NCI-H2171 treated with DMSO at 0.1 percent for 48 hours (cell line): ENCODE results near the gene ACOX2.

ENCODE experiments used
- DNase-seq: peaks from one replicate; lab custom pipeline; 2025; lab: John Stamatoyannopoulos, UW

ACOX2 gene

DNA sequence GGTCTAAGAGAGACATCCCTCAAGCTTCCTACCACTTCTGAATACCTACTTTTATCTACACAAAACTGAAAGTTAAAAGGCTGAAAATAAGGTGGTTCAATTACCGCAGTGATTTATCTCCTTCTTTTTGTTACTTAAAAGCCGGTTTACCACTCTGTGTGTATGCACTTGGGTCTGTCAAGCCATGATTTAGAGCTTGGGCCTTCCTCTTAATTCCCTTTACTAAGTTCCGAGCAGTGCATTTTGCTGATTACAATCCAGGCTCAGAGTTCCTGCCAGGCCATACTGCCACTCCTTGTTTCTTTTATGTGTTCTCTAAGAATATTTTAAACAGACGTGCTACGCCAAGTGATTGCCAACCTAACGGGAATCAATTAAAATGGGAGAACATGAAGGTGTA lies 28.6 kb downstream of the ACOX2 start:
- DNase-seq = no peak

DNA sequence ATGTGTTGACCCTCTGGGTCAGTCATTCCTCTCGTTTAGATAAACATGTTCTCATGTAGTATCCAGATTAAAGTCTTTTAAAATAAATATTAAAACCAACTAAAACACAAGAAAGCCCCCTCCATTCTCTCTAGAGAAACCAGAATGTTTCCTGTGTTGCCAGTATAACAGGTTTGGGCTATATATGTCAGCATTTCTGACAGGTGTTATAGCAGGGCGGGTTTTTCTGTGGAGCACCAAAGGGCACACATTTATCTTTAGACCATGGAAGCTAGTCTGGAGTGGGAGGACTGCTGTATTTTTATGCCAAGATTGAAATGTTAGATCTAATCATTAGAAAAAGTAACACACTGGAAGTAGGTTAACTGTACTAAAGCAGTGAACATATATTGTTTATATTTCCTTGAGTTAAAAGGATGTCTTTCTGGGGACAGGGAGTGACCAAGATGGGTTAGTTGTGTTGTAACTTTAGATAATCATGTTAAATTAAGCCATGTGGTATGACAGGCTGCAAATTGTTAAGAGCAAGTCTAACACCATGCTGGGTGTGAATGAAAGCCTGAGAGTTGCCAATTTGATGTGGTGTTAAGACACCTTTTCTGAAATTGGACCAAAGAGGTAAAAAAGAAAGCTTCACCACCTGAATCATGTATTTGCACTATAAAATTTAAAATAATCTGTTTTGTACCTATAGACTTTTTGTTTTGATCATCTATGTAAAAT lies 29.5 kb downstream of the ACOX2 start:
- no peak for DNase-seq

DNA sequence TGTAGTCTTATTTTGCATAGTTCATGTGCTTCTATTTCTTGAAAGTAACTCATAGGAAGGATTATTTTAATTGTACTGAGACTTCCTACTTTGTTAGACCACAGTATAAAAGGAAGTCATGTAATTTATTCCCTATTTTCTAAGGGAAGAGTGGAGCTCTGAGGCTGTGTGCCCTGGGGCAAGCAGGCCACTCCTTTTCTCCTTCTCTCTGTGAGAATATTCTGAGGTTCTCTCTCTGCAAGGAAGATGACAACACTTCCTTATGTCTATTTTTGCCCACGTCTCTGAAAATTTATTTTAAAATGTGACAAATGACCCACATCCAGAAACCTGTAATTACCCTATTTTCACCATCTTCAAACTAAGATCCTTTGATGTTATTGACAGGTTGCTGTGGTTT lies 34.1 kb downstream of the ACOX2 start:
- DNase-seq = no peak

DNA sequence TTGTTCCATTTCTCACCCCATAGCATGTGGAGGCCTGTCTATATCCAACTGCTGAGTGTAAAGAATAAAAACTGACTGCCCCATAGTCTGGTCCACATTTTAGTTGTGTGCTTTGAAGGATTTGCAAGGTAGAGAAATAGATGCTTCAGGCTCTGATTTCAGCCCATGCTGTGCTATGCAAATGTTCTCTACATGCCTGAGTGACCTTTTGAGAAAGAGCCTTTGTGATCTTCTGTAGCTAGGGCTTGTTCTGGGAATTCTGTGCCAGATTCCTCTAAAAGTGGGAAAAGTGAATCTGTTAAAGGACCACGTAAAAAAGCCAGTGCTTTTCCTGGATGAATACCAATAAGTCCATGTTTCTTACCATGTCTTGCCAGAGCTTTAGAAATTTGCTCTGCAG lies 39.9 kb downstream of the ACOX2 start:
- peak; percentile 50 for DNase-seq

DNA sequence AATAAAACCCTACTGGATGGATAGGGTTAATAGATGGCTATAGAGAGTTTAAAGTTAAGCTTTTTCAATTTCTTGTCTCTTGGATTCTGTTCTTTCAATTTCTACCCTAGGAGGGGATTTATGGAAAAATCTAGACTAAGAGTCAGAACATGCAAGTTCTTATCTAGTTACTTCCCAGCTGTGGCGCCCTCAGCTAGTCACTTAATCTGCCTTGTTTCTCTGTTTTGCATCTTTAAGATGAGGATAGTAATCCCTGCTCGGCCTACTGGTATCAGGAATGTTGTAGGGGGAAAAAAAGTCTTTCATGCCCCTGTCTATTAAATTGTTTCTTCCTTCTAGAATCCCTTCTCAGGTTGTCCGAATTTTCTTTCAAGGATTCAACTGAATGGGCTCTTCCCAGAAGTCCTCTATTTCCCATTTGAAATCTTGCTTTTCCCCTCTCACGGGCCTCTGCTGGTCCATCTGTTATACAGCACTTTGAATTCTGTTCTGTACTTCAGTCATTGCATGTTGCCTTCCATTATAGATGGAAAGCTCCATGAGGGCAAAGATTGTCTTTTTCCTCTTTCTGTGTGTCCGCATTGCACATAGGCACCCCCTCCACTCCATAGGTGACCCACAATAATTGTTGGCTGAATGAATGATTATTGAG lies 40.7 kb downstream of the ACOX2 start:
- DNase-seq = peak; percentile 9

DNA sequence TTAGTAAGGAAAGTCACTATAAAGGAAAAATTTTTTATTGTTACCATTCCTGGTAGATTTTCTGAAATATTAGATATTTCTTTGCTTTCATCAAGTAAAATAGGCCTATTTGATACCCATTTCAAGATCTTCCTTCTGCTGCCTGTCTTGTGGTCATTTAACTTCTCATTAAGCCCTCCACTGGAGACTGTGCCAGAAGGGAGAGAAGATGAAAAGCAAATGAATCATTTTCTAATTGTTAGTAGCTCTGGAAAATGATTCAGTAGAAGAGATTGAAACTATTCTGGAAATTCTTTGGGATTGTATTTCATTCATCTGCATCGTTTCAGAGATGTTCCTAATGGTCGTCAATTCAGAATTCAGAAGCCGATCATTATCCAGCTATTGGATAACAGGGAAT lies 41.9 kb downstream of the ACOX2 start:
- no peak for DNase-seq

DNA sequence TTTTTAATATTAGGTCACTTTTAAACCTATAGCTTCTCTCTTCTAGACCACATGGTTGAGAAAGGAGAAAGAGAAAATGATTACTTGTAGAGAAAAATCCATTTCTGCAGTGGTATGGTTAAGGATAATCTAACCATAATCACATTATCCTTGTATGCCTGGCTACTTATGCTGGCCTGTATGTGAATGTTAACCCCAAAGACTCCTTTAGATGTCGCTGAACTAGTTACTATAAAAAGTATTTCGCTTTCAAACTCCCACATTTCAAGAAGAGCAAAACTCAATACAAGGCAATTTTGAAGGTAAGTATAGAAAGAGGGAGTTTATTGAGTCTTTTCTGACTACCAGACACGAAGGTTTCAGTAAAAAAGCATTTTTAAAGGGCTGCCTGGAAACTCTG lies 42.9 kb downstream of the ACOX2 start:
- DNase-seq = no peak

DNA sequence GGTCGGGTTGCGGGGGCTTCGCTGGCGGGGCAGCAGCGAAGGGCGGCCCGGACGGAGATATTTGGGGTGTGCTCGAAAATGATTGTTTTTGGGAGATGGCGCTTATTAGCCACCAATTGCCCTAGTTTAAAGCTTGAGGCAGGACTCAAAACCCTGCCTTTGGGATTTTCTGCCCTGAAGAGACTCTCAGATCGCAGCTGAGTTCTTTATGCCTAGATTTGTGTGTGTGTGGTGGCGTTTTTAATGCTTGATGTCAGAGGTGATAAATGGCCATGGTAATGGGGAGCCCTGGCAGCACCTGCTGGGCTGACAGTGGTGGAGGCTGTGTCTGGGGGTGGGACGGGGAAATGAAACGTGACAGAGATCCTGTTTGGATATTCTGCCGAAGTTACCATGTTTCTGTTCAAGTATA lies 44.5 kb downstream of the ACOX2 start:
- DNase-seq = no peak

DNA sequence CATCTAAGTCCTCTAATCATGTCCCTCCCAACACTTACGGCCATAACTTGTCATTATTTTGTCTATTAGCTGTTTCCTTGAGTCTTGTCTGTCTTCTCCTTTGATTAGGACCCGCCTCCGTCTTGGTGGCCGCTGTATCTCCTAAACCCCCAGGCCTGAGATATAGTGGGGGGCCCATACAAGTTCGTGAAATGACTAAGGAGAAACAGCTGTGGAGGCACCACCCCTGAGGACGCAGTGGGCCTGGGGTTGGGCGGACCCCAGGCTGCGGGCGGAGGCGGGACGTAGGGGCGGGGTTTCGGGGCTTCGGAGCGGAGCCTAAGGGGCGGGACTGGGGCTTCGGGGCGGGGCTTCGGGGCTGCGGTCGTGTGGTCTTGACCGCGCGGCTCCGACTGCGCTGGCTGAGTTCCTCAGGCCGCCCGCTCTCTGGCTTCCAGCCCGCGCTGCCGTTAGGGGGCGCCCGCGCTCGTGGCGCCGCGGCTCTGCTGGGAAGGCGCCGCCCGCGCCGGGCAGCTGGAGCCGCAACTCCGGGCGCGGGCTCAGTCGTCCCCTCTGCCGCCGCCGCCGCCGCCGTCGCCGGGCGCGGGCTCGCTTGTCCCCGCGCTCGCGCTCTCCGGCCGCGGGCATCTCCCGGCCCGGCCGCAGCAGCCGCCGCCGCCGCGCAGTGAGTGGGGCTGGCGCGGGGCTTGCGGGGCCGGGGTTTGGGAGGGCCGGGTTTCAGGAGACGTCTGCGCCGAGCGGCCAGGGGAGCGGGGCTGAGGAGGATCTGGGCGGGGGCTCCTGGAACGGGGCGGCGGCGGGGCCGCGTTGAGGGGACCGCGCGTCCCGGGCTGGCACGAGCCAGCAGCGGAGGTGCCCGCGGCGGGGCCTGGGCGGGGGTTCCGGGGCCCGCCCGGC lies 45.2 kb downstream of the ACOX2 start, which contains the start of gene KCTD6:
Gene KCTD6, plus strand, starts transcription at position 591 of the 897 bp plus-strand sequence. CDS start 6,660 bp downstream, outside the sequence.
- peak; percentile 71 for DNase-seq

DNA sequence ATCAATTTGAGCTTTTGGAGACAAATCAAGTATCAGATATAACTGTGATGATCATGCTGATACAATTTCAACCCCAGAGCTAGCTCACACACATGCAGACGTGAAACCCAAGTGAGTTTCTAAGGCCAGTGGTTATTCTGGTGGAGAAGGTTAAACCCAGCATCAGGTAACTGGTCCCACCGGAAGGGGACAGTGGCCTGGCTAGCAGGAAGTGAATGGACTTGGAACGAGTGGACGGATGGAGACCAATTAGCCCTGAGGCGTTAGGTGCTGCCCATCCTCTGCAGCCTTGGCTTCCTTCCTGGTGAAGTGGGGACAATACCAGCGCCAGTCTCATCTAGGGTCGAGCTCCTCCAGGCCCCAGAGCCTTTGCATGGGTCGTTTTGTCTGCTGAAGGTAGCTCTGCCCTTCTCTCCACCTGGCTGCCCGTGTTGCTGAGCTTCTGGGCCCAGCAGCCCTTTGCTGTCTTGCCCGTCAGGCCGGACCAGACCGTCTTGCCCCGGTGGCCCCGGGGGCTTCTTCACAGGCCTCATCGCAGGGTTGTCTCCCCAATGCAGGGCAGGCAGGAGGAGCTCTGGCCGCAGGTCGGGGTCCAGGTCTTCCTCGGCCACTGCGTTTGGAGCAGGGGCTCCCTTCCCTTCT lies 46.0 kb downstream of the ACOX2 start:
- DNase-seq = no peak

DNA sequence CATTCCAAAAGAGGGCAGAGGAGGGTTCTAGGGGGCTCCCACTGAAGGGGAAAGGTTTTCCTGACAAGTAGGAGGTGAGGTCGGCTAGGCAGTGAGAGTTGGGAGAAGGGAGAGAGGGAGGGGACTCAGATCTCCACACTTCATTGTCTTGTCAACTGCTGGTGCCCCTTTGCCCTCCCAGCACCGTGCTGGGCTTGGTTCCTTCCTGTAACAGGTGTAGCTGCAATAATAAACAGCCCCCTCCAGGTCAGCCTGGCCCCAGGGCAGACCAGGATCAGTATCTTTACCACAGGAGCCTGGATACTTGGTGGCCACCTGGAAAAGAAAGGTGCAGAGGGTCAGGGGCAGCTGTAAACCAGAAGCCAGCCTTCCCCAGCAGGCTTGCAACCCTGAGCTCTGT lies 48.0 kb downstream of the ACOX2 start:
- no peak for DNase-seq

DNA sequence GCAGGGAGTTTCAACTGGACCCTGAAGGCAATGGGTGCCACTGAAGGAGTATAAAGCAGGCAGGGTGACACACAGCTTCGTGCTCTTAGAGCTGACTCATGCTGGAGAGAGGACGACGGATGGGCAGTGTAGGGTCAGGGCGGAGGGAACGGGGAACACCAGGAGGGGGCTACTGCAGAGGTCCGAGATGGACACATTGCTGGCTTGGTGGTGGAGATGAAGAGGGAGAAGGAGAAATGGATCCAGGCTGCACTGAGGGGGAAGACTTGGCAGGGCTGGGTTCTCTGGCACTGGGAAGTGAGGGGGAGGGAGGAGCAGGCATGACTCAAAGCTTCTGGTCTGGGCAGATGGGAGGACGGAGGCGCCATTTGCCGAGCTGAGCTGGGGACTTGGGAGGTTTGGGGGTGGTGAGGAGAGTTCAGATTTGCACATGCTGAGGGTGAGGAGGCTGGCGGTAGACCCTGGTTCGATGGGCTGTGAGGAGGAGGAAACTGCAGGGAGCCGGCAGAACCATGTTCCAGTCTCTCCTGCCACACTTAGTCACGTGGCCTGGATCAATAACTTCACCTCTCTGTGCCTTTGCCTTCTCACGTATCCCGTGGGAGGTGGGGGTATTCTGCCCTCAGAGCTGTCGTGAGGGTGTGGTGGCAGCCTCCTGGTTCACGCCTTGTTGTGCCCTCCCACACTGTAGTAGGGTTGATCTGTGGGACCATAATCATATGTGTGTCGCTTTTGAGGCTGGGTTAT lies 49.7 kb downstream of the ACOX2 start:
- DNase-seq = no peak

DNA sequence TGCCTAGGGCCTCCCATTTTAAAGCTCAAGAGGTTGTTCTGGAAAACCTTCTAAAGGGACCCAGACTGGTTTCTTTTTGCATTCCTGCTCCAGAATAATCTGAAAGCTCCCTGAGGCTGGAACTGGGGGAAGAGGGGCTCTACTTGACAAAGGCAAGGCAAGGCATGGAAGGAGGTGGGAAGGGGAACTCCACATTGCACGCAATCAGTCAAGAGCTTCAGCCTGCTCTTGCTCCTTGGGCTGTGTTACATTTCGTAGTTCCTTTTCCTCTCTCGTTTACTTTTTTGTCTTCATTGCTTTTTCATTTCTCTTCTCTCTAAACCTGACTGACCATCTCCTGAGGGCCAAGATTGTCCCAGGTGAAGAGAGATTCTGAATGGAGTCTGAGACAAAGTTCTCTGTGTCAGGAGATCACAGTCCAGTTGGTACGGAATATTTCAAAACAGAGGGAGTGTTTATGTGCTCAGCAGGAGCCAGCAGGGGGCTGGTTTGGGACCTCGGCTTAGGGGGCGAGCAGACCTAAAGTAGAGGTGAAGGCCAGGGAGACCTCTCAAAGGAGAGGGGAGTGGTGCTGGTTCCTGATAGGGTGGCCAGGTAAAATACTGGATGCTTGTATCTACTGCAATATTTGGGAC lies 51.1 kb downstream of the ACOX2 start:
- no peak for DNase-seq

DNA sequence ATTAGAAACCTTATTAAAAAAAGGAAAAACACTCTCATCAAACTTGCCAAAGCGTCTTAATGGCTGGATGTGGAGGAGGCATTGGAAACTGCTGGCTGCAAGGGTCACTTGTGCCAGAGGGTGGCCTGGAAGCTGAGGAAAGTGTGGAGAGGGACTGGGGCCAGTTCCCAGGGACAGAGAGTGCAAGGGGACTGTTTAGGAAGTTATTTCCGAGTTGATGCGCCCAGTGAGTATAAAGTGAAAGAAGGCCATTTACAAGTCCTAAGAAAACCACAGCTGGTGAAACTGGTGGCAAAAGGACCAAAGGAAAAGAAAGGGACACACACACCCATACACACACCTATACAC lies 52.3 kb downstream of the ACOX2 start:
- no peak for DNase-seq

DNA sequence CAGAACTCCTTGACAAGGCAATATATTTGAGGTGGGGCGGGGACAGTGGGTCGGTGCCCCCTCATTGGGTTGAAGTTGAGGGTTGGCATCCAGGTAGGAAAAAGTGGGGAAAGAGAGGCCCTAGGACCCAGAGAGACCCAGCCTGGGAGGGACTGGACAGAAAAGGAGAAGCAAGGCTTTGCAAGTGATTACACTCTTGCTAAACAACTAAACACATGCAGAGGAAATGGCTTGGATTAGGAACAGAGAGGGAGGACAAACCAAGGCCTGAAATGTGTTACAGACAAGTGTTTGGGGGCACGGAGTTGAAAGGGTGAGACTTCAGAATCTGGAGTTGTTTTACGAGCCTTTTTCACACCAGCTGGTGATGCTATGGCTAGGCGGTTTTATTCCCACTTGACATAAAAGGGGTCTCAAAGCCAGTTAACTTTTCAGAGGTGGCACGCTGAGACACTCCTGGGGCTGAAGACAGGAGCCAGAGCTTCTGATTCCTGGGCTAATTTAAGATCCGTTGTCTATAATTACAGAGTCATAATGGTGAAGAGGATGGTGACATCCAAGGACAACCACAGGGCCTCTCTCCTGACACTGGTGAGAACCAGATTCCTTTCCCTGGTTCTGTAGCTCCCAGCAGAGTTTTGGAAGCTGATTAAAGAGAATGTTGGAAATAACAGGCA lies 52.8 kb downstream of the ACOX2 start:
- DNase-seq = peak; percentile 11

DNA sequence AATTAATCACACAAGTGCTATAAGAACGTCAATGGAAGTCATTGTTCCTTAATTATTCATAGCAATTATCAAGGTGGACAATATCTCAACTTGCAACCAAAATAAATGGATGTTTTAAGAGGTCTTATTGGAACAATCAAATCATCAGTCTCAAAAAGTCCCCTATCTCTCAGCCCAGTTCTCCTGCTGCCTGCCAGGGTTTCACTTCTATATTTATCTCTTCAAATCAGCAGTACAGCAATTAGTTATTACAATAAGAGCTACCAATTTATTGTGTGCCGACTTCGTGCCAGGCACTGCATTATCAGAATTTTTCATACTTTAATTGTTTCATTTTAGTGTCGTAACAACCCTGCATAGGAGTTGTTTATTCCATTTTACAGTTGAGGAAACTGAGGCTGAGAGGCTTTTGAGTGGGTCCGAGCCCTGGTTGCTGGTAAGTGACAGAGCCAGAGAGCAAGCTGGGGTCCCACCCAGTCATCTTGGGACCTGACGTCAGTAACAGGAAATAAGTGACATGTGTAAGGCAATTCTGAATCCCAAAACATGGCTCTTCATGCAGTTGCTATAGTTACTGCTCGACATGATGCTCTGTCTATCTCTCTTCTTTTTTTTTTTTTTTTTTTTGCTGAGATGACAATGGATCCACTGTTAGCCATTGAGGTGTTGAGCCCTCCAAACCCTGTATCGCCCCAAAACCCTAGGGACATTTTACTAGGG lies 53.9 kb downstream of the ACOX2 start:
- DNase-seq = no peak

DNA sequence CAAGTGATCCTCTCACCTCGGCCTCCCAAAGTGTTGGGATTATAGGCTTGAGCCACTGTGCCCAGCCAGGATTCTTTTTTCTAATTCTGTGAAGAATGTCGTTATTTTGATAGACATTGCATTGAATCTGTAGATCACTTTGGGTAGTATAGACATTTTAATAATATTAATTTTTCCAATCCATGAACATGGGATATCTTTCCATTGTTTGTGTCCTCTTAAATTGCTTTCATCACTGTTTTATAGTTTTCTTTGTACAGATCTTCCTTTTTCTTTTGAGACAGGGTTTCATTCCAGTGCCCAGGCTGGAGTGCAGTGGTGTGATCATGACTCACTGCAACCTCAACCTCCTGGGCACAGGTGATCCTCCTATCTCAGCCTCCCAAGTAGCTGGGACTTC lies 56.7 kb downstream of the ACOX2 start:
- DNase-seq = no peak

DNA sequence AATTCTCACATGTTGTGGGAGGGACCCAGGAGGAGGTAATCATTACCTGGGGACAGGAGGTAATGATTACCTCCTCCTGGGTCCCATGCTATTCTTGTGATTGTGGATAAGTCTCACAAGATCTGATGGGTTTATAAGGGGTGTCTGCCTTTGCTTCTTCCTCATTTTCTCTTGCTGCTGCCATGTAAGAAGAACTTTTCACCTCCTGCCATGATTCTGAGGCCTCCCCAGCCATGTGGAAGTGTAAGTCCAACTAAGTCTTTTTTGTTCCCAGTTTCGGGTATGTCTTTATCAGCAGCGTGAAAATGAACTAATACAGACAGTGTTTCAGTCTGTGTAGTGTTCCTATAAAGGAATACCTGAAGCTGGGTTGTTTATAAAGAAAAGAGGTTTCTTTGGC lies 58.2 kb downstream of the ACOX2 start:
- no peak for DNase-seq

DNA sequence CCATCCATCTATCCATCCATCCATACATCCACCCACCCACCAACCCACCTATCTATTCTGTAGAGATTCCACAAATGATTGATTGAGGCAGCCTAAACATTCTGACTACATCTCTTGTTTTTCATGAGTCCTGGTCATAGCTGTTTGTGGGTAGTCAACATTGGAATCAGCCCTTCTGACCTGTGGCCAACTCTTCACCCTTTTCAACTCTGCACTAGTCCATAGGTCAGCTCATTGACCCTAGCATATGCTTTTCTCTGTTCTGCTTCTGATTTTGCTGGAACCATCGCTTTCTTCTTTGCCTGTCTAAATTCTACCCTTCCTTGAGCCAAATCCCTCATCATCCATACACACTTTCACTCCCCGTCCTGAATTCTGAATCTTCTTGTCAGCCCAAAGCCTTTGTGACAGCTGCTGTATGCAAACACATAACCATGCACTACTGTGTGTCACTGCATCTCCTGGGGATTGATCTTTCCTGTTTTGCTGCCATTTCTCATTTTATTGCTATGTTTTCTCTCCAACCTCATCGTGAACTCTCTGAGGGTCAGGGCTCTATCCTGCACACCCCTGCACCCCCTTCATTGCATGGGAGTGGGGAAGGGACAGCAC lies 61.9 kb downstream of the ACOX2 start:
- no peak for DNase-seq
